Ureter (tissue), 1 donor: ENCODE results near the gene SPEF2. TPM values are rescaled to one million over a fixed set of nuclear protein-coding genes. Genes with fewer than 3 reads are reported as not detected.
A peak's percentile ranks its signal among the peaks of the same experiment; 100 is the strongest.

Source experiments
- DNase-seq: peaks from one replicate; pipeline ENCODE4 v3.0.0-alpha.2; 2020; ENCODE audit warnings: low spot score
- total RNA-seq: library from RNA; stranded (reverse); gene quantifications from one replicate; pipeline ENCODE4 v1.2.4, GENCODE V29; 2023
- donor health status: DM: yes; HTN: yes; CAD: no.

Gene SPEF2
- total RNA-seq, 1 donor from 2014 or later = 12.9 TPM

DNA sequence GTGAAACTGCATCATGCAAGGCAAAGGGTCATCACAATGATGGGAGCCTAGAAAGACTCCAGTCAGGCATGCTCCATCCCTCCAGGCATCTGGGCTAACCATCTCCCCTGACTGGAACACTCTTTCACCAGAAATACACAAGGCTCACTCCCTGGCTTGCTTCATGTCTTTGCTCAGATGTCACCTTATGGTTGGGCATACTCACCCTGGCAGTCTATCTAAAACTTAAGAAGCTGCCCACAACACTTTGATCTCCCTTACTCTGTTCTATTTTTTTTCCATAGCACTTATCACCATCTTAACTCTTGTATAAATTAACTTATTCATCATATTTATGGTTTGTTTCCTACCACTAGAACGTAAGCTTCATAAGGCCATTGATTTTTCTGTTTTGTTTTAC is 90.0 kb downstream of the SPEF2 start:
- DNase-seq = no peak

DNA sequence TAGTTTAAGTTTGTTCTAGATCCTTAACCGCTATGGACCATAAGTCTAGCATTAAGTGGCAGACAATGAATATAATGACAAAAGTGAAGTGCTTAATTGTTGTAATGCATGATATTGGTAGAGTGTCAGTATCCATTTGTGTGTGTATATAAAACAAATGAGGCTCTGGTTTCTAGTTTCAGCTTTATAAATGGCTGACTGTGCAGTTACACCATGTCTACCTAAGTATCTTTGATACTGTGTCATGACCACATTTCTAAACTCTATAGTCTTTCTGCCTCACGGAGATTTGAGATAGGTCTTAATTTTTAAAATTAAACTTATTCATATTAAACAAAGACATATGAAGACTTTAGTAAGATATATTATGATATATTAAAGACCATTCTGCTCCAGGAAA is 92.0 kb downstream of the SPEF2 start:
- no peak for DNase-seq

DNA sequence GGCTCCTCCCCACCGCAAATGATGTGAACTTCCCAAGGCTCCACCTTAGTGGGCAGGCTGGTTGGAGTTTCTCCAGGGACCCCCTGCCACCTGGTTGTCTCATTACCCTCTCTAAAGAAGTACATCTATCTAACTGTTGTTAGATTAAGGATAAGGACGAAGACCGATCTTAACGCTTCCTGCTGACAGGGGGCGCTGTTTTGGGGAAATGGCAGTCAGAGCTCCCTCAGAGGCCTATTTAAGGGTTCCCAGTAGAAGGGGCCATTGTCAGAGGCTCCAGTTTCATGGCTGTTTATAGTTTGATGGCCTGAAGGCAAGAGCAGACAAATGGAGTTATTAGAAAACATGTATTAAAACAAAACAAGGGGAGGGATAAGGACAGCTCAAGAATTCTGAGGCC is 100.1 kb downstream of the SPEF2 start:
- no peak for DNase-seq

DNA sequence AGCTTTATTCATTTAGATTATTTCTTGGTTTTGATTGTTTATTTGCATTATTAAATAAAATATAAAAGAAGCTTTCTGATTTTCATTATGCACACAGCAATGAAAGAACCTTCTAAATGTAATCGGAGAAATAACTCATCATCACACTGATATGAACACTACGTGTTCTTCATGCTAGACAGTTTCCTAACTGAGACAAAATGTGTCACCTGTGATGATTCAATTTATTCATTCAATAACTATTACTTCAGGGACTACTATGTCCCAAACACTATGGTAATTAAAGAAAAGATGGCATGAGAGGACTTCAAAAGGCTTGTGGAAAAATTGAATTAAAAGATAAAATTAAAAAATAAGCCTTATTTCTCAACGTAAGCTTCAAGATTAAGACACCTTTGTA is 118.1 kb downstream of the SPEF2 start:
- DNase-seq = no peak

DNA sequence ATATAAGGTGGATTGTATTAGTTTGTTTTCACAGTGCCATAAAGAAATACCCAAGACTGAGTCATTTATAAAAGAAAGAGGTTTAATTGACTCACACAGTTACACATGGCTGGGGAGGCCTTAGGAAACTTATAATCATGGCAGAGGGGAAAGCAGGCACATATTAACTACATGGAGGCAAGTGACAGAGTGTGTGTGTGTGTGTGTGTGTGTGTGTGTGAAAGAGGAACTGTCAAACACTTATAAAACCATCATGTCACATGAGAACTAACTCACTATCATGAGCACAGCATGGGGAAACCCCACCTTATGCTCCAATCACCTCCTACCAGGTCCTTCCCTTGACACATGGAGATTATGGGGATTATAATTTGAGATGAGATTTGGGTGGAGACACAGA is 118.6 kb downstream of the SPEF2 start:
- no peak for DNase-seq

DNA sequence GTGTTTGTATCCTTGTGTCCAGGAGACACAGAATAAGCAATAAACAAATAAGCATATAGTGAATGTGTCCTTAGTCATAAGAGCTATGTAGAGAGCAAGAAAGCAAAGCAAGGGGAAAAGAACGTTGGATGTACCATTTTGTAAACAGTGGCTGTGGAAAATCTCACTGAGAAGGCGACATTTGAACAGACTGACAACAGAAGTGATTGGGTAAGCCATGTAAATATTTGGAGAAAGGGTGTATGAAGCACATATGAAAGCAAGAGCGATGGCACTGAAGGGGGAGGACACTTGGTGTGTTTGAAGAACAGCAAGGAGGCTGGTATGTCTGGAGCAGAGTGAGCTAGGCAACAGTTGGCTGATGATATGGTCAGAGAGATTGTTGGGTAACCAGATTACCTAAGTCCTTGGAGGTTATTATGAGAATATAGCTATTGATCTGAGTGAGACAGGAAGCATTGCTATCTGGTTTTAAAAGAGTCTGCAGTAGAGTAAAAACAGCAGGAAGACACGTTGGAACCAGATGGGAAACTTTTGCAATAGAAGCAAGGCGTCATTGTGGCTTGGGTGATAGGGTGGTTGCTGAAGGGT is 123.6 kb downstream of the SPEF2 start:
- no peak for DNase-seq

DNA sequence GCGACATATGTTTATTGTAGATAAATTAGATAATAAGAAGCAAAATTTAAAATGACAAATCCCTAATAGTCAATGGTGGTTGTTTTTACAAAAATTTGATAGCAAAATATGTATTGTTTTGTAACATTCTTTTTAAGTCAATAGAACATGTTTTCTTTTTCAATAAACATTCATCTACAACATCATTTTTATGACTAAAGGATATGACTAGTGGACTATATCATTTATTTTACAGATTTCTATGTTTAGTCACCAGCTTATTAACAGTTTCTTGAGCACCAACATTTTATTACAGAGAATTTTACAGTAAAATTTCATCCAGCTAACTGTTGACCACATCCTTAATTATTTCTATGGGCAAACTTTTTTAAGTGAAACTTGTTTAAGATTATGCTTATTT is 124.3 kb downstream of the SPEF2 start:
- no peak for DNase-seq

DNA sequence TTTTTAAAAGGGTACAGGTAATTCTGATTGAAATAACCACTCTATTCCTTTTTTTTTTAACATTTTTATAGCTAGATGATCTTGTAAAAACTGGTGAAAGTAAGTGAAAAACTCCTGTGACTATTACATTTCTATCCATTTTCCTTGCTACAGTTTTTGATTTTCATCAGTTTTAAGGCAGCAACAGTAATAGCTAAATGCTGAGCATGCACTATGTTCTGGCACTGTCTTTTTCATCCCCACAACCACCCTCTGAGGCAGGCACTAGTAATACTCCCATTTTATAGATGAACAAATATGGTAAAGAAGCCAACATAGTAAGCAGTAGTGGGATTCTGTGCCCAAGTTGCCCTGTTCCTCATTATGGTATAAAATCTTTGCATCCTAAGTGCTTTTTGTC is 126.0 kb downstream of the SPEF2 start:
- DNase-seq = no peak

DNA sequence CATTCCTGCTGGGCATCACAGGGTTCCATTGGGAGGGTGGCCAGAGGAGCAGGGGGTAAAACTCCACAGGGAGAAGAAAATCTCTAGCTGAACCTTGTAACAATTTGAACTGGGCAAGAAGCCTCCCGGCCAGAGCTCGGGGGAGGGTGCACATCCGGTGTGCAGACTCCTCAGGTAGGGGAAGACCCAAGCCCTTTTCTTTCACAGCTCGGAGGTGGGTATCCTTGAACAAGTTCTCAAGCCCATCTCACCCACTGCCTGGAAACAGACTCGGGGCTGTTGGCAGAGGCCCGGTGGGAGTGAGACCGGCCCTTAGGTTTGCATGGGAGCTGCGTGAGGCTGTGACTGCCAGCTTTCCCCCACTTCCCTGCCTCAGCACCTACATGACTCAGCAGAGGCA is 127.5 kb downstream of the SPEF2 start:
- no peak for DNase-seq

DNA sequence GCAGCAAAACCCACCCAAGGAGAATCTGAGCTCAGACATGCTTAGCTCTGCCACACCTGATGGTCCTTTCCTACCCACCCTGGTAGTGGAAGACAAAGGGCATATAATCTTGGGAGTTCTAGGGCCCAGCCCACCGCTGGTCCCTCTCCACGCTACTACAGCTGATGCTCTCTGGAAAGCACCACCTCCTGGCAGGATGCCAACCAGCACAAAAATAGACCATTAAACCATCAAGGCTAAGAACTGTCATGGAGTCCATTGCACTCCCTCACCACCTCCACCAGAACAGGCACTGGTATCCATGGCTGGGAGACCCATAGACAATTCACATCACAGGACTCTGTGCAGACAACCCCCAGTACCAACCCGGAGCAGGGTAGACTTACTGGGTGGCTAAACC is 128.0 kb downstream of the SPEF2 start:
- DNase-seq = no peak

DNA sequence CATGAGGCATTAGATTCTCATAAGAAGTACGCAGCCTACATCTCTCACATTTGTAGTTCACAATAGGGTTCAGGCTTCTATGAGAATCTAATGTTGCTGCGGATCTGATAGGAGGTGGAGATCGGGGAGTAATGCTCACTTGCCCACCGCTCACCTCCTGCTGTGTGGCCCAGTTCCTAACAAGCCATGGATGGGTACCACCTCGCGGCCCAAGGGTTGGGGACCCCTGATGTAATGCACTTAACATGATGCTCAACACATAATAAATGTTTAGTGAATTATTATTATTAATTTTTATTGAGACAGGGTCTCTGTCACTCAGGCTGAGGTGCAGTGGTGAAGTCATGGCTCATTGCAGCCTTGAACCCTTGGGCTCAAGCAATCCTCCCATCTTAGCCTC is 134.3 kb downstream of the SPEF2 start:
- no peak for DNase-seq

DNA sequence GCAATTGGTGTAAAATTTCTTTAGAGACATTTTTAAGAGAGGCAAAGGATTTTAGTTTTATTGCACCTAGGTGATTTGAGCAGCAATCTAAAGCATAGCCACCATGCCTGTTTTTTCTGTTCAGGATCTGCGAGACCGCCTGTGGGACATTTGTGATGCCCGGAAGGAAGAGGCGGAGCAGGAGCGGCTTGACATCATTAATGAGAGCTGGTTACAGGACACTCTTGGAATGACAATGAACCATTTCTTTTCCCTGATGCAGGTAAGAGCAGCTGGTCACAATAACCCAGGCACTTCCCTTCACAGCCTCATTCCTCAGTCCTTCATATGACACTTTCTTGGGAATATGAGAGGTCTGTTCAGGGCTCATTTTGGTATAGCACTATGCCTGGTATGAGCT is 135.8 kb downstream of the SPEF2 start:
- DNase-seq = no peak

DNA sequence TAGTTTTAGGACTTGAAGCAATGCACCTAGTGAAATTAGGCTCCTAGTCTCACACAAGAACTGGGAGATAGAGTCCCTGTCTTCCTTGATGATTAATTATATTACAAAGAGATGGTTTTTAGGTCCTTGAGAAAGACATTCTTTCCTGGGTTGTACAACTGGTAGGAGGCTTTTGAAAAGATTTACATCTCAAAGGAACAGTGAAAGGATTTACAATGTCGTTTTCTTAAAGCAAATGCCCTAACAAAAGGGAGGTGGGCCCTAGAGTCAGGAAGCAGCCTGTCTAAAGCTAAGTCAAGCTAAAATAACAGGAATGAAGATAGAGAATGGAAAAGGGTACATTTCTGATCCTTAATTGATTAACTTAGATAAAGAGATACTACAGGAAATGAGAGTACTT is 136.8 kb downstream of the SPEF2 start:
- DNase-seq = no peak

DNA sequence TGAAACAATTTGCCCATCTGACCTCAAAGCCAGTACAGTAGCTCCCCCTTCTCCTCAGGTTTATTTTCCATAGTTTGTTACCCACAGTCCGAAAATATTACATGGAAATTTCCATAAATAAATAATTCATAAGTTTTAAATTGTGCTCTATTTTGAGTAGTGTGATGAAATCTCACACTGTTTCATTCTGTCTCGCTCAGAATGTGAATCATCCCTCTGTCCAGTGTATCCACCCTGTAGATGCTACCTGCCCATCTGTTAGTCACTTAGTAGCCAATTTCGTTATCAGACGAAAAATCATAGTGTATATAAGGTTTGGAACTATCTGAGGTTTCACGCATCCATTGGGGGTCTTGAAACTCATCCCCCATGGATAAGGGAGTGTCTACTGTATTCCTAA is 138.3 kb downstream of the SPEF2 start:
- DNase-seq = no peak

DNA sequence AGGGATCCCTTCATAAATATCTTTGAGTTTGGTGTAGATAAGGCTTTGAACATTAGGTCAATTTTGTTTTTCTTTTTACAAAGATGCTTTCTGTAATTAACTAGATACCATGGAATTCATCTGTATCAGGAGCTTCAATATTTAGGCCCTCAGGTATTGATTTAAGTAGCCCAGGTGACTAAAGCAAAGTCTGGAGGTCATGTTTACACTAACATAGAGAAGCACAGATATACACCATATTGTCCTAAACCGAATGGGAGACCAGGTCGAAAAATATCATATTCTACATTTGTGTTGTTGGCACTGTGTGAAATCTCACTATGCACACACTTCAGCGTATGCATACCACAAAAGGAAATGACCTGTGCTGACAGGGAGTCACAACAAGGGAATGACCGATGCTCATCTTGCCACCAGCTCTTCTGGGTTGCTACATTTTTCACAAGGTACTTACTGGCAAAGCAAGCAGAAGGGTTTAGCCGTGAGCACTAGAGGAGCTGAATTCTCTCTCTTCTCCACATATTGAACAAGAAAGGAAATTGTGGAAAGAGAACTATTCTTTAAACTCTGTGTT is 140.6 kb downstream of the SPEF2 start:
- no peak for DNase-seq

DNA sequence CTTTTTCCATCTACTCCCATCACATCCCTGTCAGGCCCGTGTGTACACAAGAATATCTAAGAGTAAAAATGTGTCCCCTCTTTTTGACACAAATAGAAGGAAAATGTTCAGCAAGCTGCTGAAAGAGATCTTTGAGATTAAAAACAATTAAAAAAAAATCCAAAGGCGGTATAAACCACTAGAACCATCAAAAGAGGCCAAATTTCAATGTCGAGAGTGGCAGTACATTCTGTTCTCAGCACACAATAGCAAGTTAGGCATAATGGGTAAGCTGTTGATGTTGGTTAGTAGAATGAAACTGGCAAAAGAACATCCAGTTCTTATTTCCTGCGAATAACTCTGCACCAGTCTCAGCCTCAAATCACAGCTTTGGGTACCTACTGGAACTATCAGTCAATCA is 143.9 kb downstream of the SPEF2 start:
- DNase-seq = no peak

DNA sequence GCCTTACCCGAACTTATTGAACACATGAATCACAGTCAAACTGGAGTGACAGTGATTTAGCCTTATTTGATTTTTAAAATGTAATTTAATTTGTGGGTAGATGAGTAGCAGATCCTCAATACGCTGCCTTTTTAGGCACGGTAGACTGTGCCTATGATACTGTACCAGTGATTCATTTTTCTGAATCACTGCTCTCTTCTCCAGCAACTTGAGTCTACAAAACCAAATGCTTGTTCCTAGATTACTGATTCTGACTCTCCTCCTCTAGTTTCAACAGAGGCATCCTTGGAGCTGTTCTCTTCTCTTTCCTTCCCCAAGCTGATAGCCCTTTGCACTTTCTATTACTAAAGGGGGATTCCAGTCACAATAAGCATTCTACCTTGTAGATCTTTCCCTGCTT is 144.7 kb downstream of the SPEF2 start:
- no peak for DNase-seq

DNA sequence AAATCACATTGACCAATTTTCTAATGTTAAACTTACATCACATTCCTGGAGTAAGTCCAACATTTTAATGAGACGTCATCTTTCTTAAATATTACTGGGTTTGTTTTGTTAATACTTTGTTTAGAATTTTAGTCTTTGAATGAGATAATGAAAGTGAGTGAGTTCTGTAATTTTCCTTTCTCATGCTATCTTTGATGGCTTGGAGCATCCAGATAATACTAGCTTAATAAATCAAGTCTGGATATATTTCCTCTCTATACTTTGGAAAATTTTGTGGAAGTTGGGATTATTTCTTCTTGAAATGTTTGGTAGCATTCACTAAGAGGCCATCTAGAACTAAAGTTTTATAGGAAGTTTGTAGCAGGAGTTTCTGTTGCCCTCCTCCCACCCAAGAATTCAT is 148.3 kb downstream of the SPEF2 start:
- no peak for DNase-seq

DNA sequence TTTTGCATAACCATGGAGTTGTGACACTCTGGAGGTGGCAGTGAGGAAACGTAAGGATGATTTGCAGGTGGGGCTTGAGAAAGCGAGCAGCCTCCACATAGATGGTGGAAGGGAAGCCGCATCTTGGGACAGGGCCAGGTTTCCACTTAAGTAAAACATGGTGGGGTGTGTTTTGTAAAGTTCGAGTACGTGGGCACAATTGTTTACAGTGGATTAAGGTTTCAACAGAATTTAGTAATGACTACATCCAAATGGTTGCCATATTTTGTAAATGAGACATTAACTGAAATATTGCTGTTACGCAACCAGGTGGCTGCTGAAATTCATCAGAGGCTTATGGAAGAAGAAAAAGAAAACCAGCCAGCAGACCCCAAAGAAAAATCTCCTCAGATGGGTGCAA is 153.6 kb downstream of the SPEF2 start:
- DNase-seq = no peak

DNA sequence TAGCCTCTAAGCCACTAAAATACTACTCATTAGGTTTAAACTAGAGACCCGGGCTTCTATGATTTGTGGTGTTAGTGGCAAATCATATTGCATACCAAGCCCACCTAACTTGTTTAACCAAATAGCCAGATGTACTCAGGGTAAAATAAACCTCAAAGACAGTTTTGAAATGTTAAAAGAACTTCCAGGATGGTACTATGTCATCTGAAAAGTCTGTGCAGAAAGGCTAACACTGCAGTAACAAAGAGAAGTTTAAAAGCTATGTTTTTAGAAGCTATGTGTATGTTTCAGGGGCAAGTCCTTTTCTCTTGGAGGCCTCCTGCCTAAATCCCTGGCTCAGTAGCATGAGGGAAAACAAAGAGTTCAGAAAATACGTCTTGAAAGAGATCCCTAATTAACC is 154.2 kb downstream of the SPEF2 start:
- DNase-seq = no peak

DNA sequence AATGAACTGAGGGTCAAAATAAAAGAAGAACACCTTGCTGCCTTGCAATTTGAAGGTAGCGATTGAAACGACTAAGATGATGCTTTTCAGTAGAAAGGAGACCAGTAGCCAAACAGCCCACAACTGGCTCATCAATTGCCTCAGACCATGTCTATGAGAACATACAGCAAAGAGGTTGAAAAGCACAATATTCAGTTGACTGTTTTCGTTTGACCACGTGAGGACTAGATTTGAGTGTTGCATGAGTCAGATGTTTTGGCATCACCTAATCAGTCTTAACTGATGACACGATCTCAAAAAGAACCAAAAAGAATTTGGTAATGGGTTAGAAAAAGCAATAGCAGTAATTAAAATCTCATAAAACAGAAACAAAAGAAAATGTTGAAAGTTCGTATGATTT is 156.3 kb downstream of the SPEF2 start:
- DNase-seq = no peak

DNA sequence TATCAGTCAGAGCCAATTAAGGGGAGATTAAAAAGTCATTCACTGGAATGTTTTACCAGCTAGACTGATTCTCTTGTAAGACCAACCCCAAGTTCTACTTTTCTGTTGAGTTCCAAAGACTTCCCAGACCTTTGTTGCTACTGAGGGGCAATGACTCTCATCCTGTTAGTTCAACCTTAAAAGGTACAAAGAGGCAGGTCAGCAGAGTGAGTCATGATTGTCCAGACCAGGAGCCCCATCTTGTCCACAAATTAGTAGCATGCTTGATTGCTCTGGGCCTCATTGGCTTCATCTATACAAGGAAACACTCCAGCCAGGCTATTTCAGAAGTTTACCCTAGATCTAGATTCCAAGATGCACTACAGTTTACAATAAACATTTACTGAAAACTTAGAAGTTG is 159.1 kb downstream of the SPEF2 start:
- DNase-seq = no peak

DNA sequence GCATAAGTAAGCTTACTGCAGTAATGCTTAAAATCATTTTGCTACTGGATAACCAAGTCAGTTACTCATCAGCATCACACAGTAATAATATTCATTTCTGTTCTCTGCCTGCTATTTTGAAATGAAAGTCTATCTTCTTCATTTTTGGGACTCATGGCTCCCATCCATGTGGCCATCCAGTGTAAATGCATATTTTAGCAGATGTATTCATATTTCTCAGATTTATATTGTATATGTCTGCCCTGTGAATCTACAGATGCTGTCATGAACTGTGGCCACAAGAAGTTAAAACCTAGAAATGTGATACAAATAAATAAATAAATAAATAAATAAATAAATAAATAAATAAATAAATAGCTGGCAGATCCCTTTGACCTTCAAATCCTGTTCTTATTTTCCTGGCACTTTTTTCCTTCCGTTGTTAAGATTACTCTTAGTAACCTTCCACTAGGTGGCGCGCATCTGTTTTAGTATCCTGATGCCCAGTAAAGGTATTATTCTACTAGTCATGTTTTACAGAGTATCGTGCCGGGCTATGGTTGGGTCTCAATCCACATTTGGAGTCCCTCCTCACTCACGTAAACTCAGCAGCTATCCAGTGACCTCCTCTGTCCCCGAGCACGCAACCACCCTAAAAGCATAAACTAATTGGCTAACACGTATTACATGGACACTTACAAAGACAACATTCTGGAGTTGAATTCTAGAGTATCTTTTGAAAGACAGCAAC is 159.9 kb downstream of the SPEF2 start:
- DNase-seq = peak; percentile 61
